Hair follicle dermal papilla cell (primary cell): ENCODE data around the gene NRM. TPM values are rescaled to one million over a fixed set of nuclear protein-coding genes. Genes with fewer than 3 reads are reported as not detected.

Experiments used
- small RNA-seq: library from RNA; depleted of rRNA; stranded (forward); fragments of <200 nt; gene quantifications from one replicate; pipeline ENCODE3, GENCODE V24; 2012
- total RNA-seq: library from RNA; depleted of rRNA; stranded (reverse); fragments of >200 nt; gene quantifications from 2 replicates; pipeline ENCODE4 v1.2.3, GENCODE V29; 2012

NRM gene
- 2.9 and 5.1 TPM in 2 replicates for total RNA-seq

GRCh38 chr6:30690403-30691207 lies at the start of gene NRM:
NRM (minus strand) TSS chr6:30690984; CDS start chr6:30690974, 10 bp downstream.

GRCh38 chr6:30719791-30720737 lies 29.3 kb upstream of the NRM start, which contains the start of gene TUBB:
TUBB (plus strand) TSS chr6:30720352; CDS start chr6:30720507, 155 bp downstream.

GRCh38 chr6:30717129-30717844 lies 26.5 kb upstream of the NRM start, which contains the start of gene MDC1:
MDC1 (minus strand) TSS chr6:30717281; CDS start chr6:30715175, 2,106 bp downstream.

GRCh38 chr6:30686009-30686907 lies 4.5 kb downstream of the NRM start, which contains the start of gene PPP1R18:
PPP1R18 (minus strand) TSS chr6:30686645; CDS start chr6:30686018, 627 bp downstream.

GRCh38 chr6:30672445-30673253 lies 18.1 kb downstream of the NRM start, which contains the start of gene DHX16:
DHX16 (minus strand) TSS chr6:30673006; CDS start chr6:30672841, 165 bp downstream.

GRCh38 chr6:30646450-30647241 lies 44.1 kb downstream of the NRM start, which contains the start of gene C6orf136:
C6orf136 (plus strand) TSS chr6:30647133; CDS start chr6:30647232, 99 bp downstream.

Small RNAs within 50 kb of the gene (small RNA-seq; reads per million reads assigned to genes)
- gene RF00019 = not detected

Other genes starting within 250 kb of the NRM start
- gene HLA-E, start 201.5 kb downstream of the NRM start, total RNA-seq = 272 and 292 TPM in 2 replicates
- gene GNL1, start 134.5 kb downstream of the NRM start, total RNA-seq = 48.4 and 59.3 TPM in 2 replicates
- 7.2 and 8.8 TPM in 2 replicates for gene PRR3, start 133.7 kb downstream of the NRM start, total RNA-seq
- gene ABCF1, start 119.5 kb downstream of the NRM start, total RNA-seq = 42.2 and 46.0 TPM in 2 replicates
- gene PPP1R10, start 73.7 kb downstream of the NRM start, total RNA-seq = 26.8 and 34.5 TPM in 2 replicates
- gene MRPS18B, start 73.1 kb downstream of the NRM start, total RNA-seq = 70.2 and 80.8 TPM in 2 replicates
- gene ATAT1, start 64.1 kb downstream of the NRM start, total RNA-seq = 3.2 and 5.1 TPM in 2 replicates
- 3.3 and 4.2 TPM in 2 replicates for gene C6orf136, start 43.9 kb downstream of the NRM start, total RNA-seq
- gene DHX16, start 18.0 kb downstream of the NRM start, total RNA-seq = 26.4 and 29.7 TPM in 2 replicates
- gene PPP1R18, start 4.3 kb downstream of the NRM start, total RNA-seq = 95.6 and 113 TPM in 2 replicates
- 6.5 and 8.5 TPM in 2 replicates for gene MDC1, start 26.3 kb upstream of the NRM start, total RNA-seq
- 662 and 771 TPM in 2 replicates for gene TUBB, start 29.4 kb upstream of the NRM start, total RNA-seq
- 125 and 132 TPM in 2 replicates for gene FLOT1, start 51.7 kb upstream of the NRM start, total RNA-seq
- gene IER3, start 53.6 kb upstream of the NRM start, total RNA-seq = 50.6 and 67.5 TPM in 2 replicates
- gene DDR1, start 193.5 kb upstream of the NRM start, total RNA-seq = 13.8 and 15.5 TPM in 2 replicates
- gene GTF2H4, start 217.2 kb upstream of the NRM start, total RNA-seq = 10.1 and 11.8 TPM in 2 replicates
- gene VARS2, start 223.3 kb upstream of the NRM start, total RNA-seq = 21.7 and 24.8 TPM in 2 replicates
- not detected in 2 replicates for gene SFTA2, start 241.2 kb upstream of the NRM start, total RNA-seq
- not detected in 2 replicates for gene MUCL3, start 250.0 kb upstream of the NRM start, total RNA-seq